A673 (cell line): ENCODE measurements around the gene GPC6. TPM values are rescaled to one million over a fixed set of nuclear protein-coding genes. Genes with fewer than 3 reads are reported as not detected.
"Not testable (repeated sequence)": the region's sequence is repeated elsewhere in the genome, so short reads cannot be mapped to it uniquely, and the experiment has no call there.

Experiments used
- BruUV-seq: library from RNA; stranded (reverse); fragments of 400-500 nt; replicated peaks from 2 replicates; lab custom pipeline; 2021; lab: Mats Ljungman, UMichigan
- CTCF ChIA-PET: fragments of 300-600 bp; sonication (Branson Sonifier 250); formaldehyde crosslinking; loops from one replicate; lab custom pipeline; 2022; ENCODE audit warnings: antibody characterized with exemption; lab: Charles Lee
- POLR2A ChIA-PET: fragments of 300-600 bp; sonication (Branson Sonifier 250); formaldehyde crosslinking; loops from one replicate; lab custom pipeline; 2022; ENCODE audit warnings: antibody characterized with exemption; ENCODE audit not compliant: low non-redundant PET; lab: Charles Lee
- DNase-seq: peaks from one replicate; pipeline ENCODE4 v3.0.0-alpha.2; 2015; ENCODE audit warnings: low spot score
- H3K27ac ChIP-seq: fragments of 200-600 bp; sonication (generic); 2 replicates; pipeline ENCODE4 v1.5.1; 2016; ENCODE audit warnings: mixed run types, low read depth, mild to moderate bottlenecking, mixed read lengths, antibody characterized with exemption, low read length; ENCODE audit not compliant: poor library complexity, severe bottlenecking
- H3K27me3 ChIP-seq: fragments of 200-600 bp; sonication (generic); replicated peaks from 2 replicates; pipeline ENCODE4 v1.6.1; 2017; ENCODE audit warnings: mixed run types, low read depth, mild to moderate bottlenecking, mixed read lengths, antibody characterized with exemption, low read length; ENCODE audit not compliant: insufficient read depth, poor library complexity
- H3K36me3 ChIP-seq: fragments of 200-600 bp; sonication (generic); 2 replicates; pipeline ENCODE4 v1.6.1; 2016; ENCODE audit warnings: mixed run types, mild to moderate bottlenecking, mixed read lengths, antibody characterized with exemption, low read length; ENCODE audit not compliant: insufficient read depth, poor library complexity, severe bottlenecking
- H3K4me1 ChIP-seq: fragments of 200-600 bp; sonication (generic); 2 replicates; pipeline ENCODE4 v1.6.1; 2017; ENCODE audit warnings: mixed run types, mild to moderate bottlenecking, mixed read lengths, antibody characterized with exemption, low read length; ENCODE audit not compliant: insufficient read depth, poor library complexity, severe bottlenecking
- H3K4me3 ChIP-seq: fragments of 200-600 bp; sonication (generic); 2 replicates; pipeline ENCODE4 v1.5.1; 2016; ENCODE audit warnings: low read depth, mixed run types, mild to moderate bottlenecking, mixed read lengths, low read length; ENCODE audit not compliant: poor library complexity, severe bottlenecking
- H3K9me3 ChIP-seq: fragments of 200-600 bp; sonication (generic); 2 replicates; pipeline ENCODE4 v1.6.1; 2016; ENCODE audit warnings: mixed run types, low read depth, mild to moderate bottlenecking, mixed read lengths, antibody characterized with exemption, low read length; ENCODE audit not compliant: poor library complexity, severe bottlenecking
- EZH2 ChIP-seq: fragments of 200-600 bp; sonication (generic); IDR thresholded peaks from 2 replicates; pipeline ENCODE4 v1.6.1; 2017; ENCODE audit warnings: borderline replicate concordance, low read depth, mild to moderate bottlenecking, mixed read lengths, antibody characterized with exemption, low read length; ENCODE audit not compliant: poor library complexity, severe bottlenecking
- intact Hi-C: fragments of 100-400 bp; cut with micrococcal nuclease; formaldehyde crosslinking; loops from one replicate; pipeline ENCODE4 v1.10.0; 2022; ENCODE audit not compliant: unreplicated experiment
- total RNA-seq: library from RNA; stranded (reverse); gene quantifications from 2 replicates; pipeline ENCODE4 v1.2.3, GENCODE V29; 2021
- TF ChIP-seq, protein P1 (sequence below): fragments of 300-800, 200-600 bp; sonication (generic); conservative IDR thresholded peaks from 2 replicates; pipeline ENCODE4 v1.5.1; 2017; ENCODE audit warnings: low read depth, mild to moderate bottlenecking, antibody characterized with exemption, low read length, moderate library complexity, mixed read lengths

GPC6 gene
- total RNA-seq, 1 experiment from 2014 or later: 23.3 TPM

DNA sequence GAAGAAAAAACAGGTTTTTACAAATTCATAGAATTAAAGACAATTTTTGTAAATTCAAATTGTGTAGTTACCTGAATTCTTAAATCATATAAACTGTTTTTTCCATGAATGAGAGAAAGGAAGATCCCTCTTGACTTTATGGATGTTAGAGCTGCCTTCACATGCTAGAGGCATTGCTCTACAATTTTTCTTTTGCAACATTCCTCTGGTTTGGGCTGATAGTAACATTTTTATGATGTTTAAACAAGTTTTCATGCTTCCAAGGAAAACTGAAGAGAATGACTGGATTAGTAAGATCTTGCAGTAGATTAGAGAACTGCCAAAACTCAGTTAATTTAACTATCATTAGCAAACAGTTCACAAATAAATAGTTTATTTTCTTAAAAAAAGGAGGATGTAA lies 250.6 kb downstream of the GPC6 start:
- intact Hi-C loops: no loop called here
- Histone ChIP-seq H3K9me3 (no peaks in the 10 kb centered on the region), H3K27ac (no peak overlapping the region), H3K4me3 (no peak overlapping the region), H3K27me3 (no peaks in the 10 kb centered on the region), H3K4me1 (peaks cover 12% of the 10 kb centered on the region), H3K36me3 (no peaks in the 10 kb centered on the region)
- no peak for TF ChIP-seq EZH2
- TF ChIP-seq, protein P1, sequence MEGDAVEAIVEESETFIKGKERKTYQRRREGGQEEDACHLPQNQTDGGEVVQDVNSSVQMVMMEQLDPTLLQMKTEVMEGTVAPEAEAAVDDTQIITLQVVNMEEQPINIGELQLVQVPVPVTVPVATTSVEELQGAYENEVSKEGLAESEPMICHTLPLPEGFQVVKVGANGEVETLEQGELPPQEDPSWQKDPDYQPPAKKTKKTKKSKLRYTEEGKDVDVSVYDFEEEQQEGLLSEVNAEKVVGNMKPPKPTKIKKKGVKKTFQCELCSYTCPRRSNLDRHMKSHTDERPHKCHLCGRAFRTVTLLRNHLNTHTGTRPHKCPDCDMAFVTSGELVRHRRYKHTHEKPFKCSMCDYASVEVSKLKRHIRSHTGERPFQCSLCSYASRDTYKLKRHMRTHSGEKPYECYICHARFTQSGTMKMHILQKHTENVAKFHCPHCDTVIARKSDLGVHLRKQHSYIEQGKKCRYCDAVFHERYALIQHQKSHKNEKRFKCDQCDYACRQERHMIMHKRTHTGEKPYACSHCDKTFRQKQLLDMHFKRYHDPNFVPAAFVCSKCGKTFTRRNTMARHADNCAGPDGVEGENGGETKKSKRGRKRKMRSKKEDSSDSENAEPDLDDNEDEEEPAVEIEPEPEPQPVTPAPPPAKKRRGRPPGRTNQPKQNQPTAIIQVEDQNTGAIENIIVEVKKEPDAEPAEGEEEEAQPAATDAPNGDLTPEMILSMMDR: no peak
- CTCF ChIA-PET: no interaction called here
- no peak for DNase-seq
- no TSS peak for BruUV-seq
- POLR2A ChIA-PET: no interaction called here

DNA sequence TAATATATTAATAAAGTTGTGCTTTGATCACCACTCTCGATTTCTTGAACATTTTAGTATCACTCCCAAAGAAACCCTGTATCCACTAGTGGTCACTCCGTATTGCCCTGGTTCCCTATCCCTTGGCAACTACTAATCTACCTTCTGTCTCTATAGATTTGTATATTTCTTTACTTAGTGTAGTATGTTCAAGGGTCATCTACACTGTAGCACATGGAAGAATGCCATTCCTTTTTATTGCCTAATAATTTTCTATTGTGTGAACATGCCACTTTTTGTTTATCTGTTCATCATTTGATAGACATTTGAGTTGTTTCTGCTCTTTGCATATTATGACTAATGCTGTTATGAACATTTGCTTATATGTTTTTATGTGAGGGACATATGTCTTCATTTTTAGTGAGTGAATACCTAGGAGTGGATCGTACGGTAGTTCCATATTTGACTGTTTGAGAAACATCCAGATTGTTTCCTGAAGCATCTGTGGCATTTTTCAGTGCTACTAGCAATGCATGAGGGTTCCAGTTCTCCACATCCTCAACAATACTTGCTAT lies 254.0 kb downstream of the GPC6 start:
- Histone ChIP-seq H3K4me3 (no peak overlapping the region), H3K27me3 (no peaks in the 10 kb centered on the region), H3K9me3 (no peaks in the 10 kb centered on the region), H3K36me3 (no peaks in the 10 kb centered on the region), H3K27ac (no peak overlapping the region), H3K4me1 (peaks cover 3% of the 10 kb centered on the region)
- TF ChIP-seq, protein P1: no peak
- no peak for TF ChIP-seq EZH2
- no peak for DNase-seq
- ChIA-PET POLR2A (interaction anchor here (0.6 kb wide), 1 partner anchor 396 kb away, joined by 3 read pairs; no protein-coding TSS in a partner anchor), CTCF (no interaction called here)
- BruUV-seq: no TSS peak
- intact Hi-C loops: no loop called here

DNA sequence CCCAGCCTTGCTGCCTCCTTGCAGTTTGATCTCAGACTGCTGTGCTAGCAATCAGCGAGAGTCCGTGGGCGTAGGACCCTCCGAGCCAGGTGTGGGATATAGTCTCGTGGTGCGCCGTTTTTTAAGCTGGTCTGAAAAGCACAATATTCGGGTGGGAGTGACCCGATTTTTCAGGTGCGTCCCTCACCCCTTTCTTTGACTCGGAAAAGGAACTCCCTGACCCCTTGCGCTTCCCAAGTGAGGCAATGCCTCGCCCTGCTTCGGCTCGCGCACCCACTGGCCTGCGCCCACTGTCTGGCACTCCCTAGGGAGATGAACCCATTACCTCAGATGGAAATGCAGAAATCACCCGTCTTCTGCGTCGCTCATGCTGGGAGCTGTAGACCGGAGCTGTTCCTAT lies 269.5 kb downstream of the GPC6 start:
- H3K9me3 ChIP-seq, intact Hi-C loops, DNase-seq, BruUV-seq, H3K36me3 ChIP-seq, H3K27me3 ChIP-seq, H3K27ac ChIP-seq, CTCF ChIA-PET, POLR2A ChIA-PET, H3K4me3 ChIP-seq: not testable (repeated sequence)
- H3K4me1 ChIP-seq: peaks cover 37% of the 10 kb centered on the region
